Thymus (tissue), 11 donors: Measurements from ENCODE around the gene FAT2. TPM values are rescaled to one million over a fixed set of nuclear protein-coding genes. Genes with fewer than 3 reads are reported as not detected.
A peak's percentile ranks its signal among the peaks of the same experiment; 100 is the strongest.

Experiments used
- DNase-seq, 9 donors: peaks; one replicate each; pipeline ENCODE4 v3.0.0-alpha.2; 2013; ENCODE audit warnings: low spot score in 9 of 9, low read depth in 6 of 9, missing footprints in 1 of 9
- H3K27ac ChIP-seq, 2 donors: one replicate each; pipeline ENCODE4 v1.5.1; 2013; ENCODE audit warnings: control low read depth in 1 of 2, low read depth in 1 of 2, low read length in 1 of 2, mild to moderate bottlenecking in 1 of 2, moderate library complexity in 1 of 2
- H3K27me3 ChIP-seq, 2 donors: one replicate each; pipeline ENCODE4 v1.5.1; 2013; ENCODE audit warnings: low read length in 1 of 2; ENCODE audit not compliant: control insufficient read depth in 2 of 2, insufficient read depth in 1 of 2
- H3K36me3 ChIP-seq, 2 donors: one replicate each; pipeline ENCODE4 v1.5.1; 2013; ENCODE audit warnings: low read length in 1 of 2, mild to moderate bottlenecking in 1 of 2, moderate library complexity in 1 of 2; ENCODE audit not compliant: control insufficient read depth in 2 of 2, insufficient read depth in 2 of 2
- H3K4me1 ChIP-seq, 2 donors: one replicate each; pipeline ENCODE4 v1.5.1; 2013; ENCODE audit warnings: low read length in 2 of 2; ENCODE audit not compliant: control insufficient read depth in 2 of 2, insufficient read depth in 2 of 2
- H3K4me3 ChIP-seq, 2 donors: one replicate each; pipeline ENCODE4 v1.5.1; 2013; ENCODE audit warnings: low read length in 2 of 2, control low read depth in 1 of 2, mild to moderate bottlenecking in 1 of 2
- H3K9me3 ChIP-seq, 2 donors: one replicate each; pipeline ENCODE4 v1.5.1; 2013; ENCODE audit warnings: low read length in 1 of 2, mild to moderate bottlenecking in 1 of 2; ENCODE audit not compliant: control insufficient read depth in 2 of 2, insufficient read depth in 1 of 2
- WGBS: extraction: QIAGEN DNeasy Blood & Tissue Kit; methylation state at CpG from one replicate; pipeline ENCODE4 v1.1.7; 2013; 5-methylcytosine and 5-hydroxymethylcytosine counted together
- polyA plus RNA-seq: library from polyadenylated mRNA; stranded (reverse); fragments of 200-250 nt; gene quantifications from one replicate; pipeline ENCODE4 v1.2.3, GENCODE V29; 2013
- total RNA-seq: library from RNA; stranded (reverse); fragments of 120-200 nt; gene quantifications from one replicate; pipeline ENCODE4 v1.2.4, GENCODE V29; 2013
- donor health status: healthy.

FAT2 gene
- total and polyA plus RNA-seq, 2 donors, result 2.7 to 5.1 TPM

- no peaks in the 10 kb centered on the region for H3K4me1 ChIP-seq
- DNase-seq, result no peak
- WGBS, result 94% methylated on average over 6 of the region's 6 CpGs
These were observed 36.5 kb upstream of the FAT2 start for GRCh38 chr5:151627650-151628049.

GRCh38 chr5:151625285-151625684 is 34.2 kb upstream of the FAT2 start:
- DNase-seq, result no peak
- Histone ChIP-seq H3K9me3 (no peaks in the 10 kb centered on the region), H3K4me3 (no peak overlapping the region), H3K27me3 (no peaks in the 10 kb centered on the region), H3K27ac (no peak overlapping the region), H3K36me3 (no peaks in the 10 kb centered on the region), H3K4me1 (peaks cover 0 to 5% of the 10 kb centered on the region in 2 donors)
- WGBS, result 95% methylated on average over 9 of the region's 9 CpGs

More at GRCh38 chr5:151627650-151628049, 36.5 kb upstream of the FAT2 start:
- Histone ChIP-seq H3K9me3 (no peaks in the 10 kb centered on the region), H3K36me3 (no peaks in the 10 kb centered on the region), H3K27ac (no peak overlapping the region), H3K4me3 (no peak overlapping the region), H3K27me3 (no peaks in the 10 kb centered on the region)

- Histone ChIP-seq H3K4me1 (peaks cover 0 to 8% of the 10 kb centered on the region in 2 donors), H3K36me3 (no peaks in the 10 kb centered on the region), H3K27ac (no peak overlapping the region), H3K27me3 (no peaks in the 10 kb centered on the region), H3K9me3 (no peaks in the 10 kb centered on the region), H3K4me3 (no peak overlapping the region)
- 90% methylated on average over 8 of the region's 8 CpGs for WGBS
- no peak for DNase-seq
These were observed 33.3 kb upstream of the FAT2 start for GRCh38 chr5:151624476-151624875.

- Histone ChIP-seq H3K27me3 (no peaks in the 10 kb centered on the region), H3K9me3 (no peaks in the 10 kb centered on the region), H3K27ac (no peak overlapping the region), H3K36me3 (no peaks in the 10 kb centered on the region), H3K4me3 (no peak overlapping the region), H3K4me1 (peaks cover 0 to 8% of the 10 kb centered on the region in 2 donors)
- DNase-seq, result no peak
- WGBS, result 85% methylated on average over 12 of the region's 12 CpGs
These were observed 31.4 kb upstream of the FAT2 start for GRCh38 chr5:151622367-151623088.

- Histone ChIP-seq H3K4me3 (no peak overlapping the region), H3K4me1 (peaks cover 0 to 11% of the 10 kb centered on the region in 2 donors), H3K27ac (no peak overlapping the region), H3K36me3 (no peaks in the 10 kb centered on the region), H3K9me3 (no peaks in the 10 kb centered on the region), H3K27me3 (no peaks in the 10 kb centered on the region)
- 91% methylated on average over 6 of the region's 6 CpGs for WGBS
- no peak for DNase-seq
These were observed 29.3 kb upstream of the FAT2 start for GRCh38 chr5:151620461-151620840.

- Histone ChIP-seq H3K4me3 (no peak overlapping the region), H3K27ac (peak overlapping the region in 1 of 2 donors; percentile 7), H3K36me3 (no peaks in the 10 kb centered on the region), H3K4me1 (peaks cover 0 to 16% of the 10 kb centered on the region in 2 donors), H3K27me3 (no peaks in the 10 kb centered on the region), H3K9me3 (no peaks in the 10 kb centered on the region)
- 78% methylated on average over 6 of the region's 6 CpGs for WGBS
- DNase-seq, result peak in 1 of 9 donors; percentile 15
These were observed 28.8 kb upstream of the FAT2 start for GRCh38 chr5:151619812-151620460.

- no peaks in the 10 kb centered on the region for H3K9me3 ChIP-seq
- no peak overlapping the region for H3K4me3 ChIP-seq
- H3K4me1 ChIP-seq, result peaks cover 0 to 26% of the 10 kb centered on the region in 2 donors
- DNase-seq, result no peak
- H3K27me3 ChIP-seq, result no peaks in the 10 kb centered on the region
- H3K27ac ChIP-seq, result no peak overlapping the region
- 81% methylated on average over 2 of the region's 2 CpGs for WGBS
- H3K36me3 ChIP-seq, result no peaks in the 10 kb centered on the region
These were observed 27.8 kb upstream of the FAT2 start for GRCh38 chr5:151618907-151619306.

- Histone ChIP-seq H3K4me1 (peaks cover 5 to 34% of the 10 kb centered on the region in 2 donors), H3K9me3 (no peaks in the 10 kb centered on the region), H3K4me3 (no peak overlapping the region), H3K36me3 (no peaks in the 10 kb centered on the region), H3K27ac (no peak overlapping the region), H3K27me3 (no peaks in the 10 kb centered on the region)
- no peak for DNase-seq
- 94% methylated on average over 3 of the region's 3 CpGs for WGBS
These were observed 26.9 kb upstream of the FAT2 start for GRCh38 chr5:151617841-151618710.

- 94% methylated on average over 6 of the region's 6 CpGs for WGBS
- no peak overlapping the region for H3K27ac ChIP-seq
These were observed 26.3 kb upstream of the FAT2 start for GRCh38 chr5:151617383-151617840.

More at GRCh38 chr5:151617383-151617840, 26.3 kb upstream of the FAT2 start:
- H3K36me3 ChIP-seq, result no peaks in the 10 kb centered on the region
- DNase-seq, result no peak
- no peaks in the 10 kb centered on the region for H3K9me3 ChIP-seq
- H3K27me3 ChIP-seq, result no peaks in the 10 kb centered on the region
- peaks cover 5 to 40% of the 10 kb centered on the region in 2 donors for H3K4me1 ChIP-seq
- no peak overlapping the region for H3K4me3 ChIP-seq
